PC-9 (cell line): ENCODE results near the gene DLG2.

Source experiments
- EZH2 ChIP-seq: fragments of 200-600 bp; sonication (generic); IDR thresholded peaks from 2 replicates; pipeline ENCODE4 v1.8.0; 2017; ENCODE audit warnings: antibody characterized with exemption, low read depth
- TF ChIP-seq, protein P1 (sequence below): fragments of 200-600 bp; sonication (generic); conservative IDR thresholded peaks from 2 replicates; pipeline ENCODE4 v1.6.1; 2017; ENCODE audit warnings: mixed run types, antibody characterized with exemption, mild to moderate bottlenecking, moderate library complexity

DNA sequence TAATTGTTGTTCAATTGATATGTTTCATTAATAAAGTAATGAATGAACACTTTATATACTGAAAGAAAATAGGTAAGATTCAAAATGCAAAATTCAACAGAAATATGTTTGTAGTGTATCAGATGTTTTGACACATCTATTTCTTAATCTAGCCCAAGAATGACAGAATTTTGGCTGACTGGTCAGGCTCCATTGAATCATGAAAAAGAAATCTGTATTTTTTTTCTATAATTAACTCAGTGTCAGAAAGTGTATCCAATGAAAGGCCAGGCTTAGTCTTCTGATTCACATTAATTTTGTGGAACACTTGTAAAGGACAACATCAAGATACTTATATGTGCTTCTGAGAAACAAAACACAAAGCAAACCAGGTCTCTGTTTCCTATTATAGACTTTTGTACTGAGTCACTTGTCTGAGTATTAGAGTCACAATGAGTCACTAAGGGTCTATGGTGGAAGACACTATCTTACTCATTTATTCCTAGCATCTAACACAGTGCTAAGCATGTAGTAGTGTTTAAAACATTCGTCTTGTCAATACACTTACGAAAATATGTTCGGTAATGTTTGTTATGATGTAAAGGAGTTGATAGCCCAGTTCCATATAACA lies 2043.3 kb downstream of the DLG2 start:
- TF ChIP-seq, protein P1, sequence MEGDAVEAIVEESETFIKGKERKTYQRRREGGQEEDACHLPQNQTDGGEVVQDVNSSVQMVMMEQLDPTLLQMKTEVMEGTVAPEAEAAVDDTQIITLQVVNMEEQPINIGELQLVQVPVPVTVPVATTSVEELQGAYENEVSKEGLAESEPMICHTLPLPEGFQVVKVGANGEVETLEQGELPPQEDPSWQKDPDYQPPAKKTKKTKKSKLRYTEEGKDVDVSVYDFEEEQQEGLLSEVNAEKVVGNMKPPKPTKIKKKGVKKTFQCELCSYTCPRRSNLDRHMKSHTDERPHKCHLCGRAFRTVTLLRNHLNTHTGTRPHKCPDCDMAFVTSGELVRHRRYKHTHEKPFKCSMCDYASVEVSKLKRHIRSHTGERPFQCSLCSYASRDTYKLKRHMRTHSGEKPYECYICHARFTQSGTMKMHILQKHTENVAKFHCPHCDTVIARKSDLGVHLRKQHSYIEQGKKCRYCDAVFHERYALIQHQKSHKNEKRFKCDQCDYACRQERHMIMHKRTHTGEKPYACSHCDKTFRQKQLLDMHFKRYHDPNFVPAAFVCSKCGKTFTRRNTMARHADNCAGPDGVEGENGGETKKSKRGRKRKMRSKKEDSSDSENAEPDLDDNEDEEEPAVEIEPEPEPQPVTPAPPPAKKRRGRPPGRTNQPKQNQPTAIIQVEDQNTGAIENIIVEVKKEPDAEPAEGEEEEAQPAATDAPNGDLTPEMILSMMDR: no peak
- TF ChIP-seq EZH2: no peak
